Activated CD4-positive, alpha-beta T cell treated with anti-CD3 and anti-CD28 coated beads, Interleukin-2, Interleukin-4, amounts not matched to agents 100 ng/mL and 50 ng/mL, durations not matched to agents 16 hours and 8 hours (primary cell): ENCODE data around the gene TTC21B.
"Not testable (repeated sequence)": the region's sequence is repeated elsewhere in the genome, so short reads cannot be mapped to it uniquely, and the experiment has no call there.

Experiments used
- DNase-seq: peaks from one replicate; pipeline ENCODE4 v3.0.0-alpha.2; 2020; ENCODE audit warnings: low spot score

TTC21B gene

DNA sequence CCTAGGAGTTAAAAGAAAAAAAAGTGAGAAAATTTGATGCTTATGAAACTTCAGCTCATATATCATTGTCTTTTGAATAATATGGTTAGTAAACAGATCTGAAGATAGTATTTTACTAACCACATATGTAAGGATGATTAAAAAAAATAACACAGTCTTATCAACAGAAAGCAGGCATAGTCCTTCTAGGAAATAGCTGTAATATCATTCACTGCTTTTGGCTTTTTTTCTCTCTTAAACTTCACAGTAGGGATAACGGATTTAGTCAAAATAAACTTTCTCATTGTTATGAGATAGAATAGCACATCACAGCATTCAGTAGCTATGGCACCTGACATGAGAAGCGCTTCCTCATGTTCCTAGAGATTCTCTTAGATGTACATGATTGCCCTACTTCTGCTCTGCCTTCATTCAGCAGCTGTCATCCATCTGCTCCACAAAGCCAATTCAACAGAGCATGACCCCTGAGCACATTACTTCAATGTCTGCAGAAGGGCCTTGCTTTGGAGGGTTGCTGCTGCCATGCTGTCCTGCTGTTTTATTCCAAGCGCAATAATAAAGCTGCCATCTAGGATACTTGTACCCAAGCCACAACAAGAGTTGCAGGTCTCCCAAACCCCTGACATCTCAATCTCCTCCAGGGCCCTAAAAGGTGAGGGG, 67.0 kb downstream of the TTC21B start:
- DNase-seq = no peak

DNA sequence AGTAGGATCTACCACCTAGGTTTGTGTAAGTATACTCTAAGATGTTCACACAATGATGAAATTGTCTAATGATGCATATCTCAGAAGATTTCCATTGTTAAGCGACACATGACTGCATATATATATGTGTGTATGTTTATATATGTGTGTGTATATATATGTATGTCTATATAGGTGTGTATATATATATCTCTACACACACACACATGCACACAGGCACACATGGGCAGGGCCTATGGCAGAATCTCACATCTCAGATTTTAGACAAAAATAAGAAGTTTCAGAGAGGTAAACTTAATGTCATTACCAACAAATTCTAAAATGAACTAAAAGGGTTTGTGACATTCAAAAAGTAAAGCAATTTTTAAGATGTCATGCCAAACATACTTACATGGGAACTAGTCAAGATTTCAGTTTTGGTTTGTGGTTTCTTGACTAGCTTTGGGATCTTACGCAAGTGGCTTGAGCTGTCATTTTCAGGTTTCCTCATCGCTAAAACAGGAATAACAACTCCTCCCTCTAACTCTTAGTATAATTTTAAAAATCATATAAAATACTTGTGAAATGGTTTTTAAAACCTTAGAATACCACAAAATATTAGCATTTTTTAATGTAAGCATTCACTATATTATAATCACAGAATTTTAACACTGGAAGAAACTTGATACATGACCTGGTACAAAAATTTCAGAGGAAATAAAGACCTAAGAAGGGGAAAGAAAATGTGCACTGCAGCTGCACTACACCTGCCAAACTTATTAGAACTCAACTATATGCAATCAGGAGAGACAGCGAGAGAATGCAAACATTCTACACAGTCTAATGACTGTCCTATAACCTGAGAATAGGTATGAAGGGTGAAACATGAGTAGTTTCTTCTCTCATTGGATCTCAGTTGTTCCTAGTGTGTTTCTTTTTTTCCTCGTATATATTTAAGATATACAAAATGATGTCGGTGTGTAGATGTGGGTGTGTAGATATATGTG, 75.7 kb downstream of the TTC21B start:
- peak; percentile 71 for DNase-seq

DNA sequence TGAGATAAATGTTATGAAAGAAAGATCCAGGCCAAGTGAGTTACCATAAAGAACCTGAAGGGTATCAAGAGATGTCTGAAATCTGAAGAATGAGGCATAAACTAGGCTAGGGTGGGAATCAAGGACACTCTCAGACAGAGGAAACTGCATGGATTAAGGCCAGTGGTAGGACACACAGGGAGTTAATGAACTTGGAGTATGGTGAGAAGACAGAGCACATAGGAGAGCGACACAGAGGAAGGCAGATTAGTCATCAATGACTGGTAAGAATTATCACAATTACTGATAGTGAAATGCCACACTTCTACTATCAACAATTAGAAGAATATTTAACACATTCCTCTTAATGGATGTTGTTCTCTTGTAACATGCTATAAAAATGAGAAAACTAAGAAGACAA, 76.9 kb downstream of the TTC21B start:
- DNase-seq = no peak

DNA sequence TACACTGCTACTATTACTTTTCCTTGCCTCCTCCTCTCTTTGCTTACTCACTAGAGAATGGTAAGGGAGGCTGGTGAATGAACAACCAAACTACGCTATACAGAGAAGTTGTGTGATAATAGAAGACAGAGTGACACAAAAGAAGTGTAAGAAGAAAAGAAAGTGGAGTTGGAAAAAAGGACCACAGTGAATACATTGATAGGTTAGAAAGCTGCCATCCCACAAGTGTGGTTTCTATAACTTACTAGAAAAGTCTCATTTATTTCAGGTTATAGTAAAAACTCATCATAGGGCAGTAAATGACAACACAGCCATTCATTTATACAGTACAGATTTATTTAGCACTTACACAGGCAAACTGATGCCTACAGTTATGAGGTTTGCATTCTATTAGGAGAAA, 77.3 kb downstream of the TTC21B start:
- DNase-seq = peak; percentile 20

DNA sequence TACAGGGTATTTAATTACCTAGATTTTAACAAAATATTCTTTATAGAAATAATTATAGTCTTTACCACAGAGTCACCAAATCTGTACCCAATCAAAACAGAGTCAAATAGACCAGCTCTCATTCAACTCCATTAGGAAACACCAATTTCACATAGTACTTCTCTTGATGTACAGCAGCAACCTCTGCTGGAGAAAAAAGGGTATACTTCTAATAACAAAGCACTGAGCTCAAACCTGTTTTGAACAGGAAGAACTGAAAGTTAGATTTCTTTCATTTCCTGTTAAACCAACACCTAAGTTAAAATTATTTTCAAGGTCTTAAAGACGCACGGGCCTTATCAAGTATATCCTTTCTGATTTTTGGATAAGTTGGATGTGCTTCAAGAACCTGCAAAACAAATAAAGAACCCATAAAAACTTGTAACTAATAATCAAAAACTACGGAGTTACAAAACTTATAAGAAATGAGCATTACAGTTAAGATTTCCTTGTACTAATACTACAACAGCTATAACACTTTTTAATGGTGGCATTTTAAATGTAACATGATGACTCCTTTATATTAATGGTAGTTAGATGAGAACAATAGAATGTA, 79.0 kb downstream of the TTC21B start:
- DNase-seq = peak; percentile 62

DNA sequence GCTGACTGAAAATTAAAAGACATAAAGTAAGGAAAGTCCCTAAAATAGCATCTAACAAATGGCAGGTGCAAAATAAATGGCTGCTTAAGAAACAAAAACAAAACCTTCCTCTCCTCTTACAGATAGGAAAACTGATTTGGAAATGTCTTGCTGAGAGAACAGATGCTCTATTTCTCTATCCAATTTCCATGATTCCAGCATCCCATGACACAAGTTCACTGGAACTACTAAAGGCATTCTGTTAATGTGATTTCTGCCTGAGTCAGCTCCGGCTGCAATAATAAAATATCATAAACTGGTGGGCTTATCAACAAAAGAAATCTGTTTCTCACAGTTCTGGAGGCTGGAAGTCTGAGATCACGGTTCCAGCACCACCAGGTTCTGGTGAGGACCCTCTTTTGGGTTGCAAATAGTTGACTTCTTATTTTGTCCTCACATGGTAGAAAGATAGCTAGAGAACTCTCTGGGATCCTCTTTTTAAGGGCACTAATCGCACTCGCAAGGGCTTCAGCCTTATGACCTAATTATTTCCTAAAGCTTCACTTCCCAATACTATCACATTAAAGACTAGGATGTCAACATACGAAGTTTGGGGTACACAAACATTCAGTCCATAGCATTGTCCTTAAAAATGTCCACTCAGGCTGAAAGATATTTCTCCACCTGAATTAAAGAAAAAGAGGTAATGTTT, 81.3 kb downstream of the TTC21B start:
- no peak for DNase-seq

DNA sequence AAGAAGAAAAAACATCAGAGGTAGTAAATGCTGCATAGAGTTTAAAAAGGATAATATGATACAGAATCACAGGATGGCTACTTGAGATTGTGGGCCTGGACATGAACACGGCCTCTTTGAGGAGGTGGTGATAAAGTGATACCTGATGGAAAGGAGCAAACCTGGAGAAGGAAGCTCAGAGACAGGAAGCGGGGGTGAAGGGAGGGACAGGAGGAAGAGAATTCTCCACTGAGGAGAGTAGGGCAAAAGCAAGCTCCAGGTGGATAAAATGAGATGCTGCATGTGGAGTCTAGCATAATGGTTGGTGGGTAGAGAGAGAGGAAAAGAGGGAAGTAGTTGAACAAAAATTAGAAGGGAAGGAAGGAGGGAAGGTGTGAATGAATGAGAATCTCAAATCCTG, 82.6 kb downstream of the TTC21B start:
- no peak for DNase-seq

DNA sequence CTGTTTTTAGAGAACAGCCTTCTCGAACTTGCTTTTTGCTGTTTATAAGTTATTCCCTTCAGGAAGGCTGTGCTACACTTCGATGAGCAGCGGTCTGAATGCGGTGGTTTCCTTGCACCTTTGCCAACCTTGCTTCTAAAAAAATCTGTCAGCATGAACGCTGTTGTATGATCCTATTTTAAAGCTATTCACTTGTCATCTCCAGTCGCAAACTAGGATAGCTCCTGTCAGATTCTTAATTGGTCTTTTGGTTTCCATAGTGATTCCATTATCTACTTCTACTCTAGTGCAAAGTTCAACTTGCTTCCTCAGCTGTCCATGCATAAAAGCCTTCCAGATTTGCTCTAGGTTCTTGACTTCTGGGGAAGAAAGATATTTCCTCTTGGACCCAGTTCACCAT, 83.2 kb downstream of the TTC21B start:
- no peak for DNase-seq

DNA sequence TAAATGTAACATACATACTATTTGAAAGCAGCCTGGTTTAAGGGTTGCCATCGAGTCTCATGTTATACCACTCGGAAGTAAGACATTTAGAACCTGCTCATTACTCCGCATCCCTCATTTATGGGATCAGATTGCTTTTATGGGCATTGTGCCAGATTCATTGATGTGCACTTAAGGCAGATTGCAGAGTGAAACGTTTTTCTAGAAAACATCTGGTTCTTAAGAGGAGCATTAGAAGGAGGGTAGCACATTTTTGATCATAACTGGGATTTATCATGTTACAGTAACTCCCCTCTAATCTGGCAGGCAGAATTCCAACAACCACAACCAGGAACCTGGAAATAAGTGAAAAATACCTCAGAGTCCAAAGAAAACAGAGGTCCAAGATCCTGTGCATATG, 85.4 kb downstream of the TTC21B start:
- no peak for DNase-seq

DNA sequence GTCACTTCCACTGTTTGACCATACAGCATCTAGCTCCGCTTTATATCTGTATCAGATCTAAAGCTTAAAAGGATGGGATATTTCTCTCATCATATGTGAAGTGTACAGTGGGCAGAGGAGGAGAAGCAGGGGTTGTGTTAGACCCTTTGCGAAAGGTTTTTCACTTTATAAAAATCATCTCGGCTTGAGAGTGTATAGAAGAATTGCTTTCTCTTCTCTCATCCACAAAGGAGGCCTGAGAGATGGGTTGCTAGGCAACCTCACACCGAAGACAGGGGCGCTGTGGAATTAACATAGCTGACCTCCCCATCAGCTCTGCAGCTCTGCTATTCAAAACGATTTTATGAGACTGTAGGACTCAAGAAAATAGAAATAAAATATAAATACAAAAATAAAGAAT, 89.3 kb downstream of the TTC21B start:
- DNase-seq = no peak

DNA sequence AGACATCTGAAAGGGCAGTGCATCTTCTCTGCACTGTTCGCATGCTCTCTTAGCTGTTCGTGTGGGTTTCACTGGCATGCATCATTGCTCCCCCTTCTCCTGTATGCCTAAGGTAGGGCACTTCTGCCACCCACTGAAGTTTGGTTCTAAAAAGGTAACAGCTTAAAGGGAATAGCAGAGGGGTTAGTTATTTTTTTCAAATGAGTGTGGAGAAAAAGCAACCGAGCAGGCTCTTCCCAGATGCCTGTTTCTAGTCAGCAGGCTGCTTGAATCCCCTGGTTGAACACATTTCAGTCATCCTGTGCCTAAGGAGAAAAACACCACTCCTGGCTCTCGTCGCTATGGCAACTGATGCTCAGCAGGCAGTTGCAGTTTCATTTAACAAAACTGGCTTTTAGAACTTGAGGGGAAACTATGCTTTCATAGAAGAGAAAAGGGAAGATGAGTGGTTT, 89.7 kb downstream of the TTC21B start:
- DNase-seq = no peak

DNA sequence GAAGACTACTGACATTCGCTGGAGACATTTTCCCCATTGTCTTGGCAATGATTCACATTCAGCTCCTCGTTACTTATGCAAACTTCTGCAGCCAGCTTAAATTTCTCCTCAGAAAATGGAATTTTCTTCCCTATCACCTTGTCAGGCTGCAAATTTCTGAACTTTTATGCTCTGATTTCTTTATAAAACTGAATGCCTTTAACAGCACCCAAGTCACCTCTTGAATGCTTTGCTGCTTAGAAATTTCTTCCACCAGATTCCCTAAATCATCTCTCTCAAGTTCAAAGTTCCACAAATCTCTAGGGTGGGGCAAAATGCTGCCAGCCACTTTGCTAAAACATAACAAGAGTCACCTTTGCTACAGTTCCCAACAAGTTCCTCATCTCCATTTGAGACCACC, 92.5 kb downstream of the TTC21B start:
- DNase-seq = not testable (repeated sequence)

DNA sequence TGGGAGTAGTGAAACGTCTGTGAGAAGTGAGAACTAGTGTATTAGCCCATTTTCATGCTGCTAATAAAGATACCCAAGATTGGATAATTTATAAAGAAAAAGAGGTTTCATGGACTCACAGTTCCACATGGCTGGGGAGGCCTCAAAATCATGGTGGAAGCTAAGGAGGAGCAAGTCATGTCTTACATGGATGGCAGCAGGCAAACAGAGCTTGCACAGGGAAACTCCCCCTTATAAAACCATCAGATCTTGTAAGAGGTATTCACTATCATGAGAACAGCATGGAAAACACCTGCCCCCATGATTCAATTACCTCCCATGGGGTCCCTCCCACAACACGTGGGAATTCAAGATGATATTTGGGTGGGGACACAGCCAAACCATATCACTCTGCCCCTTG, 93.9 kb downstream of the TTC21B start:
- not testable (repeated sequence) for DNase-seq

DNA sequence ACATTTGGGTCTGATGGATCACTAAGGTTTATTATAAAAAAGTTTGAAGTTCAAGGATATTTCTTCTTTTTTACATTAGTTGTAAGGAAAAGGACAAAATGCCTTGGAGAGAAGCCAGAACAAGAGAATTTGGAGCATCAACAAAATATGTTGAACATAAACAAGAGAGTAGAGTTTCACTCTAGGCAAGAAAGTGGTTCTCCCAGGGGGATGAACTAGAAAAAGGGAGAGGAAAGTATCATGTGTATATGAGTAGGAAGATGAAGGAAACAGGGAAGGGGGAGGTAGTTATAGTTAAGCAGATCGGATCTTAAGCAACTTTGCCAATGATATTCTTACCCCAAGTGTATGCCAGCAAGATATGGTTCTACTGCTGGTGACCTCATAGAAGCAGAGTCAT, 95.7 kb downstream of the TTC21B start:
- DNase-seq = no peak

DNA sequence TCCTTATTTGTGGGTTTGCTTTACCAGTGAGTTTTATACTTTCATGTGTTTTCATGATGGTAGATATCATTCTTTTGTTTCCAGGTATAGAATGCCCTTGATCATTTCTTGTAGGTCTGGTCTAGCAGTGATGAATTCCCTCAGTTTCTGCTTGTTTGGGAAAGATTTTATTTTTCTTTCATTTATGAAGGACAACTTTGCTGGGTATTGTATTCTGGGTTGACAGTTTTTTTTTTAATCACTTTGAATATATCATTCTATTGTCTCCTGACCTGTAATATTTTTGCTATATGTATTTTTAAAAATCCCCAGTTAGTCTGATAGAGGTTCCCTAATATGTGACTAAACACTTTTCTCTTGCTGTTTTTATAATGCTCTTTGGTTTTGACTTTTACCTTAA, 101.2 kb downstream of the TTC21B start:
- no peak for DNase-seq

DNA sequence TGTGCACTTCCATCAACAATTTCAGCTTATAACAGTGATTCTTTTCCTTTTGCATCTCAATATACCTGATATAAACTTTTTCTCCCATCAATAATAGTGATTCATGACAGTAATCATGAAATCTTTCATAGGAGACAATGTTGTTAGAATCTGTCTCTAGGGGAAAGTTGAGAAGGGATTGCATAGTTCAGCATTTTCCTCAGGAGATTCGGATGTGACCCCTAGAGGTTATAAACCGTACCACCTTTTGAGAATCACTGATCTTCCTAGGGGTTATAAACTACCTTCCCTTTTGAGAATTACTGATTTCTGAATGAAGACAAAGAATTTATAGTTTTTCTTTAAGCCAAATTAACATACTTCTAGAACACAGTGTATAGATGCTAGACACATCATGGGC, 106.6 kb downstream of the TTC21B start:
- no peak for DNase-seq

DNA sequence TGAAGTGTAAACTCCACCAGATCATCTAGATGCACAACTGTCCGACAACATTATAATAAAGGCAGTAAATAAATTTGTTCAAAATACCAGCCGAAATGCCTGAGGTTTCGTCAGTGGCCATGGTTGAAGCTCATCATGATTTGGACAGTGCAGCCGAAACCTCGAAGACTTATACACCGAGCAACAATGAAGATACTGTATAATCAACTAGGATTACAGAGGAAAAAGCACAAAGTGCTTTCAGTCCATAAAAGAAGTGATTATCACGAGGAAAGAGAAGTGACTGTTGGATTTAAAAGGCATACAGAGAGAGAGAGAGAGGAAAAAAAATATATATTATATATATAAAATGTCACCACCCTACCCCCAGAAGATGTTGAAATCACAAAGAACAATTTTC, 107.5 kb downstream of the TTC21B start:
- no peak for DNase-seq

DNA sequence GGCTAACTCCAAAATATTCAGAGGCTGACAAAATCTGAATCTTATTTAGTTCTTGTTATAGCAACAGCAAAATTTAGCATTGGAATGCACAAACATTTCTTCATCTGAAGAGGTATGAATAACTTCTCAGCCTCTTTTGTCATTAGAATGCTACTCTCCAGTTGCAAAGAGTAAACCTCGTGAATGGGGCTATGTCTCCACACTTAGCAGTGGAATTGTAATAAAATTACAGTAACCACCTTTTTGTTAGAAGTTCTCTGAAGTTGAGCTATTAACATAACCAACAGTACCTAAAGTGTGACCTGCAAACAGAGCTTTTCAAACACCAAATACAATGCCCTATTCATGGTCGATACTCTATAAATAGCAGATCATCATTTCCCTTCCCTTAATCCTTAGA, 109.4 kb downstream of the TTC21B start:
- no peak for DNase-seq

DNA sequence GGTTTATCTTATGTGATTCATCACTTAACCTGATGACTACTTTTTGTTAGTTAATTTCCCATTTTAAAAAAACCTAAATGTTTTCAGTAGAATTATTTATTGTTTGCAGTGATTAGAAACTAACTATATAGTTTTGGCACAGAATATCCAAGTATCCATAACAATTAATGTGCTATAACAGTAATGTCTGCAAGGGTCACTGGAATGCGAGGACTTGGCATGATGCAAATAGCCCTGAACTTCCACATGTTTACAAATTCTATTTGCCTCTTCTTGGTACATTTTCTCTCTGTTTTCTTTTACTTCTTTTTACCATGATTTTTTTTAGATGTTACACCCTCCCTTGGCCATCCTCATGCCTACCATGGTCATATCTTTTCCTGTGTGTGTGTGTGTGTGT, 110.2 kb downstream of the TTC21B start:
- no peak for DNase-seq

DNA sequence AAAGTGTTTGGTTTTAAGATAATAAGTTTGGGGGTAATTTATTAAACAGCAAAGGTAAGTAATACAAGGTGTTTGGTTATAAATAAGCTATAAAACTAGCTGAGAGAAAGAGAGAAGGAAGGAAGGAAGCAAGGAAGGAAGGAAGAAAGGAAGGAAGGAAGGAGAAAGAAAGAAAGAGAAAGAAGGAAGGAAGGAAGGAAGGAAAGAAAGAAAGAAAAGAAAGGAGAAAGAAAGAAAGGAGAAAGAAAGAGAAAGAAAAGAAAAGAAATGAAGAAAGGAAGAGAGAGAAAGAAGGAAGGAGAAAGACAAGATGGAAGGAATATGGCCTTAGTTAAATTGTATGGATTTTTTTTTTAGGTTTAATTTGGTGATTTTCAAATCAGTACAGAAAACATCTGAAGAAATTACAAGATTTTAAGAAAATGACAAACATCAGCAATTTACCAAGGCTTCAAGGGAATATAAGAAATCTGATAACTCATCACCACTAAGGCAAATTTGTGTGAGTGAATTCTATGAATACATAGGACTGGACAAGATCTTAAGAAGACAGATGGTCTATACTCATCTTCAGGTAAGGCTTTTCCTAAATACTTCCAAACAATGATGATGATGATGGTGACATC, 113.1 kb downstream of the TTC21B start:
- DNase-seq = no peak

DNA sequence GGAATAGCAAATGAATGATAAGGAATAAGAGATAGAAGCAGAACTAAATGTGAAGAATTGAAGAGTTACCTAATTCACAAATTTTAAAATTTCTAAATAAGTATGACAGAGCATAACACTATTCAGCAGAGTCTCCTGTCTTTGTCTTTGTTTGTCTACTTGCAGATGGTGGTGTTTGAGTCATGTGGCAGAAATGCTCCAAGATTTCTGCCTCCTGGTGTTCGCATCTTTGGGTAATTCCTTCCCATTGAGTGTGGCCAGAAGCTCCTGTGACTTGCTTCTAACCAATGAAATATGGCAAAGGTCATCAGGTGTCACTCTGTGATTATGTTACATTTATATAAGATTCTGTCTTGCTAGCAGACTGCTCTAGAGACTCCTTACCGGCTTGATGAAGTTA, 114.0 kb downstream of the TTC21B start:
- no peak for DNase-seq

DNA sequence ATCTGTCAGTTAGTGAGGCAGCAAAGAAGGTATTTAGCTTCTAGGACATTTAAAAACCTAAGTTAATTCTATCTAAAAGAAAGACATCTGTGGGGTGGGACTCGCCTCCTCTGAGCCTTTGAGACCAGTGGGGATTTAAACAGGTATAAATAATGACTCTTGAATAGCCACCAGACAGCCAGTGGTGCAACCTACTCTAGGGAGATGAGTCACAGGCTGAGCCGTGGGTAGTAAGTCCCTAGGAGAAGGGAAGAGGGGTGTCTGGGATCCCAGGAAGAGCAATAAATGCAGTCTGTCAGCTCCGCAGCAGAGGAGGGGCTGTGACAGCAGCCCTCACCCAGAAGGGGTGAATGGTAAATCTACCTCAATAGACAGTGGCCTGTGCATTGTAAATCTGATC, 116.5 kb downstream of the TTC21B start:
- DNase-seq = no peak
